ENCODE results near the gene ANKRD50. TPM values are rescaled to one million over a fixed set of nuclear protein-coding genes. Genes with fewer than 3 reads are reported as not detected.

Gene ANKRD50
- total RNA-seq, 2 experiments from 2014 or later, result under 0.01 to 0.08 TPM

DNA sequence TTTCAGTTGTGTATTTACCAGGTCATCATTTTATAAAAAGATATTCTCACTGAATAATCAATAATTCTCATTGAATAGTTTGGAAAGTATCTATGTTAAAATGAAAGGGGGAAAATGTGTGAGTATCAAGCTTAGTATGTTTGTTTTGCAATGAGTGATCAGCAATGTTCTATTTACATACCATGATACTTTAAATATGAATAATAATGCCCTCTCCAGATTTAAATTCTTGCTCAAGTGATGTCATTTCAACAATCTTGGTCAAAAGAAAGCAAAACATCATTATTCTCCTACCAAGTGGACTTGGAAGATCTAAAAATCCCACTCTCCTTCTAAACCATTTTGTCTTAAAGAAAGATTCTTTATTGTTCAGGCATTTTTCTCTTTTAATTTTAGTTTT is 42.1 kb upstream of the ANKRD50 start:
- H3K36me3 ChIP-seq (ENCODE audit: insufficient read depth, low read length), result no peaks in the 10 kb centered on the region
- no peak overlapping the region for H2AFZ ChIP-seq (ENCODE audit: low read length)
- no peak for DNase-seq (ENCODE audit: low spot score)
- no peaks in the 10 kb centered on the region for H4K20me1 ChIP-seq (ENCODE audit: insufficient read depth, low read length)
- H3K9me3 ChIP-seq (ENCODE audit: low read length), result no peaks in the 10 kb centered on the region
- ChIA-PET POLR2A (interaction anchor here (0.7 kb wide), 1 partner anchor 529 kb away, joined by 3 read pairs; no protein-coding TSS in a partner anchor), CTCF (ENCODE audit: unreplicated experiment) (no interaction called here)
- H3K4me2 ChIP-seq (ENCODE audit: low read length), result no peak overlapping the region
- no peak overlapping the region for H3K27ac ChIP-seq (ENCODE audit: low read depth, low read length, poor library complexity, severe bottlenecking)
- intact Hi-C loops (cut with micrococcal nuclease; ENCODE audit: unreplicated experiment), result no loop called here
- no peaks in the 10 kb centered on the region for H3K9me2 ChIP-seq (ENCODE audit: insufficient read depth, low read length)
- H3K79me2 ChIP-seq (ENCODE audit: insufficient read depth, low read depth, low read length), result no peaks in the 10 kb centered on the region
- no peaks in the 10 kb centered on the region for H3K4me1 ChIP-seq (ENCODE audit: insufficient read depth, low read length, poor library complexity, severe bottlenecking)
- no TSS peak for BruUV-seq (replicated peaks)
- TF ChIP-seq, protein P1, sequence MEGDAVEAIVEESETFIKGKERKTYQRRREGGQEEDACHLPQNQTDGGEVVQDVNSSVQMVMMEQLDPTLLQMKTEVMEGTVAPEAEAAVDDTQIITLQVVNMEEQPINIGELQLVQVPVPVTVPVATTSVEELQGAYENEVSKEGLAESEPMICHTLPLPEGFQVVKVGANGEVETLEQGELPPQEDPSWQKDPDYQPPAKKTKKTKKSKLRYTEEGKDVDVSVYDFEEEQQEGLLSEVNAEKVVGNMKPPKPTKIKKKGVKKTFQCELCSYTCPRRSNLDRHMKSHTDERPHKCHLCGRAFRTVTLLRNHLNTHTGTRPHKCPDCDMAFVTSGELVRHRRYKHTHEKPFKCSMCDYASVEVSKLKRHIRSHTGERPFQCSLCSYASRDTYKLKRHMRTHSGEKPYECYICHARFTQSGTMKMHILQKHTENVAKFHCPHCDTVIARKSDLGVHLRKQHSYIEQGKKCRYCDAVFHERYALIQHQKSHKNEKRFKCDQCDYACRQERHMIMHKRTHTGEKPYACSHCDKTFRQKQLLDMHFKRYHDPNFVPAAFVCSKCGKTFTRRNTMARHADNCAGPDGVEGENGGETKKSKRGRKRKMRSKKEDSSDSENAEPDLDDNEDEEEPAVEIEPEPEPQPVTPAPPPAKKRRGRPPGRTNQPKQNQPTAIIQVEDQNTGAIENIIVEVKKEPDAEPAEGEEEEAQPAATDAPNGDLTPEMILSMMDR (conservative IDR thresholded peaks at IDR 0.05; ENCODE audit: low read length), result no peak
- TF ChIP-seq EZH2phosphoT487 (IDR thresholded peaks at IDR 0.05; ENCODE audit: borderline replicate concordance, low read depth, low read length), result no peak
- H3K4me3 ChIP-seq (ENCODE audit: low read depth, low read length, poor library complexity, severe bottlenecking), result no peak overlapping the region

DNA sequence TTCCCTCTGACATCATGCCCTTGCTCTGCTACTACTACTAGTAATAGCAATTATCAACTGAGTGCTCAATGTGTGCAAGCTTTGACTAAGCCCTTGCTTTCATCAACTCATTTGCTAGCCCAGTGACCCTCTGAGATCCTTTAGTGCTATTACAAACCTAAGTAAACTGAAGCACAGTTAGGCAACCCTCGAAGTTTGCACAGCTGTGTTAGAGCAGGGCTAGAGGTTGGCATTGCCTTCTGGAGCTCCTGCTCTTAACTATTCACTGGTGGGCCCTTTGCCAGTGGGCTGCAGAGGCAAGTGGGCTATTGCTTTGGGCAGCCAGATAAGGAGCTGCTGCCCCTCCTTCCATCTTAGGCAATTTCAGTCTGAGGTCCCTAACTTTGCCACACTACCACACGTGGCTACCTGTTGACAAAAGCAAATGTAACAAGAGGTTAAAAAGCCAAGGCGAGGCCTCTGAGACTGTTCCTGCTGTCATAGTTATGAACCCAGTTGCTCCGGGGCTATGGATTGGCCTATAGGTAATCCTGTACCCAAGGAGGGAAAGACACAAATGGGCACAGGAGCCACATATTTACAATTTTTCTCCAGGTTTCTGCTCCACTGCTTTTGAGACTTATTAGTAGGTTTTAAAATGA is 41.5 kb upstream of the ANKRD50 start:
- intact Hi-C loops (cut with micrococcal nuclease; ENCODE audit: unreplicated experiment), result no loop called here
- Histone ChIP-seq H3K27ac (ENCODE audit: low read depth, low read length, poor library complexity, severe bottlenecking) (no peak overlapping the region), H3K9me3 (ENCODE audit: low read length) (no peaks in the 10 kb centered on the region), H3K36me3 (ENCODE audit: insufficient read depth, low read length) (no peaks in the 10 kb centered on the region), H3K4me2 (ENCODE audit: low read length) (no peak overlapping the region), H2AFZ (ENCODE audit: low read length) (no peak overlapping the region), H4K20me1 (ENCODE audit: insufficient read depth, low read length) (no peaks in the 10 kb centered on the region), H3K4me3 (ENCODE audit: low read depth, low read length, poor library complexity, severe bottlenecking) (no peak overlapping the region), H3K79me2 (ENCODE audit: insufficient read depth, low read depth, low read length) (no peaks in the 10 kb centered on the region), H3K9me2 (ENCODE audit: insufficient read depth, low read length) (no peaks in the 10 kb centered on the region), H3K4me1 (ENCODE audit: insufficient read depth, low read length, poor library complexity, severe bottlenecking) (no peaks in the 10 kb centered on the region)
- BruUV-seq (replicated peaks), result no TSS peak
- no peak for TF ChIP-seq EZH2phosphoT487 (IDR thresholded peaks at IDR 0.05; ENCODE audit: borderline replicate concordance, low read depth, low read length)
- TF ChIP-seq, protein P1 (conservative IDR thresholded peaks at IDR 0.05; ENCODE audit: low read length), result no peak
- no peak for DNase-seq (ENCODE audit: low spot score)
- POLR2A ChIA-PET, result no interaction called here
- CTCF ChIA-PET (ENCODE audit: unreplicated experiment), result no interaction called here

DNA sequence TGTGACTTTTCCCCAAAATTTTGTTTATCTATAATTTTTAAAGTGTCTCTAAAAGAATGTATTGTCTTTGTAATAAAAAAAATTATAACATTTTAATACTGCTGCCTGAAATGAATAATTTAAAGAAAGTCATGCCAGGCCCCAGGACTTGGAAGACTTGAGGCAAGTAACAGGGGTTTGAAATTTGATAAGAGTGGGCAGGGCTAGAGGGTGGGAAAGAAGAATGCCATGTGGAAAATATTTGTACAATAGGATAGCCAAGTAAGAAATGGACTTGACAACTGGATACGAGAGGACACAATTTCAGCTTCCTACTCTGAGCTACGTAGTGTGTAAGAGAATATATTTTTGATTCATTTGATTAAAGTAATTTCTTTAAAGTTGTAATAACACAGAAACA is 36.9 kb upstream of the ANKRD50 start:
- Histone ChIP-seq H4K20me1 (ENCODE audit: insufficient read depth, low read length) (no peaks in the 10 kb centered on the region), H3K4me3 (ENCODE audit: low read depth, low read length, poor library complexity, severe bottlenecking) (no peak overlapping the region), H3K9me3 (ENCODE audit: low read length) (no peaks in the 10 kb centered on the region), H3K27ac (ENCODE audit: low read depth, low read length, poor library complexity, severe bottlenecking) (no peak overlapping the region), H2AFZ (ENCODE audit: low read length) (no peak overlapping the region), H3K36me3 (ENCODE audit: insufficient read depth, low read length) (no peaks in the 10 kb centered on the region), H3K79me2 (ENCODE audit: insufficient read depth, low read depth, low read length) (no peaks in the 10 kb centered on the region), H3K4me1 (ENCODE audit: insufficient read depth, low read length, poor library complexity, severe bottlenecking) (no peaks in the 10 kb centered on the region), H3K9me2 (ENCODE audit: insufficient read depth, low read length) (no peaks in the 10 kb centered on the region), H3K4me2 (ENCODE audit: low read length) (no peak overlapping the region)
- CTCF ChIA-PET (ENCODE audit: unreplicated experiment), result interaction anchor here (0.5 kb wide), 1 partner anchor 11 kb away, joined by 3 read pairs; no protein-coding TSS in a partner anchor
- no TSS peak for BruUV-seq (replicated peaks)
- no peak for DNase-seq (ENCODE audit: low spot score)
- POLR2A ChIA-PET, result interaction anchor here (1.4 kb wide), 1 partner anchor 11 kb away, joined by 3 read pairs; no protein-coding TSS in a partner anchor
- TF ChIP-seq, protein P1 (conservative IDR thresholded peaks at IDR 0.05; ENCODE audit: low read length), result no peak
- no peak for TF ChIP-seq EZH2phosphoT487 (IDR thresholded peaks at IDR 0.05; ENCODE audit: borderline replicate concordance, low read depth, low read length)
- intact Hi-C loops (cut with micrococcal nuclease; ENCODE audit: unreplicated experiment), result no loop called here

Measured in OCI-LY7 (cell line).